HG03060 (cell line): Measurements from ENCODE around the gene NUDT21.

Source experiments
- ATAC-seq: cut with Tn5 transposase; IDR thresholded peaks from one replicate; pipeline ENCODE4 v1.9.1; 2021; ENCODE audit warnings: low read depth, moderate number of reproducible peaks; ENCODE audit not compliant: unreplicated experiment

NUDT21 gene

DNA sequence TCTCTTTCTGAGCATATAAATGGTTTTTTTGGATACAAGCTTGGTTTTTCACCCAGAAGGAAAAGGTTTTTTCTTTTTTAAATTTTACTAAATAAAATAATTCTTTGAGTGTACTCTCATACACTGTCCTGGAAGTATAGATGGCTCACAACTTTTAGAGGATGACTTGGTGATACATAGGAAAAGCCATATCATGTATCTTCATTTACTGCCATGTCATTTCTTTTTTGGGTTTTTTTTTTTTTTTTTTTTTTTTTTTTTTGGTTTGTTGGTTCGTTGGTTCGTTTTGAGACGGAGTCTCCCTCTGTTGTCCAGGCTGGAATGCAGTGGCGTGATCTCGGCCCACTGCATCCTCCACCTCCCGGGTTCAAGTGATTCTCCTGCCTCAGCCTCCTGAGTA, 12.0 kb upstream of the NUDT21 start:
- no peak for ATAC-seq

DNA sequence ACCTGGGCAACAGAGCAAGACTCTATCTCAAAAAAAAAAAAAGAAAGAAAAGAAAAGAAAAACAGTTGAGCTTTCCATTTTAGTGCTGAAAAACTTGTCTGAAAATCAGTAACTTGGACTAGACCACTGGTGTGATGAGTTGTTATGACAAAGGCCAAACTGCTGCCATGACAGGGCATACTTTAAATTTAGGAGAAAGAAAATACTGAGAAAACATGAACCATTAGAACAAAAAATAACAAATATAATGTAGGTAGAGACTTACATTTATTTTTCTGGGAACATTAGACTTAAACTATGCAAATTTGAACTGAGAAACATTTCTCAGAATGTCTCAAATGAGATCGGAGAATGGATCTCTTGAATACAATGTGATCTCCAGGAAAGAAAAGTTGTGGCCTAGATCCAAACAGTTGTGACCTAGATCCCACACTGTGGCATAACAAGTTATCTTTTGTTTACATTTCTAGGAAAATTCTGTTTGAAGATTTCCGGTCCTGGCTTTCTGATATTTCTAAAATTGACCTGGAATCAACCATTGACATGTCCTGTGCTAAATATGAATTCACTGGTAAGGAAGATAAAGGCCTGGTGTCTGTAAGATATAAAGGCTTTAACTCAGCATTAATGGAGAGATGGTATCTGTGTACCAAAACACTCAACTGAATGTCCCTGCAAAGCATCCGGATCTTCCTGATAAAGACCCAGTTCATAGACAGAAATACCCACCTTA, 11.1 kb upstream of the NUDT21 start:
- no peak for ATAC-seq

DNA sequence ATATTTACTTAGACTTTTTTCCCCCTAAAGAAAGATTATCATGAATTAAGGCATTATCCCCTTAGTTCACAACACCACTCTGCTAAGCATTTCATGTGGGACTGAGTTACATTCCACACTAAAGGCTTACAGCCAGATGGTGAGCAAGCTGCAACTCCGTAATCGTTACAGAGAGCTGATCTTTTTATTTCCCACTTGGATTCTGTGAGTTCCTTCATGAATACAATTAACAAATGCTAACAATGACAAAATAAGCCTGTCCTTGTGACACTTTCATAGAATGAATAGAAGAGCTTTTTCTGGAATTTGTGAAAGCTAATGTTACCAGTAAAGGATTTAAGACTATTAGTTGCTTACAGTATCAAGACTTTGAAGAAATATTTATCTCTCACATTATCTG, 9.0 kb upstream of the NUDT21 start:
- no peak for ATAC-seq

DNA sequence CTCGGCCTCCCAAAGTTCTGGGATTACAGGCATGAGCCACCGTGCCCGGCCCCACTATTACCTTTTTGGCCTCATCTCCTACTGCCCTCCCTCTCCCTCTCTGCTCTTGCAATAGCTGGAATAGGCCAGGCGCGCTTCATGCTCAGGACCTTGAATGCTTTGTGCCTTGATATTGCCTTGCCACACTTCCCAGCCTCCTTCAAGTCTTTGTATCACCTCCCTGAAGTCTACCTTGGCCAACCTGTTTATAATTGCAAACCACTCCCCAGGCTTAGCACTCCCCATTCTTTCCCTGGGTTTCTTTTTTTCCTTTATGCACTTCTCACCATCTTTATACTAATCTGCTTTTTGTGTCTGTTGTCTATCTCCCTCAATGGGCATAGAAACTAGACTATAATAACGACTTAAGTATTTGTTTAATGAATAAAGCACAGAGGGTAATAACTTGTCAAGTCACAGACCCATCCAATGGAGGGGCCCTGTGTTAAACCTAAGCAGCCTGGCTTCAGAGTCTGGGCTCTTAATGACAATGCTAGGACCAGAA, 6.9 kb upstream of the NUDT21 start:
- ATAC-seq: no peak

DNA sequence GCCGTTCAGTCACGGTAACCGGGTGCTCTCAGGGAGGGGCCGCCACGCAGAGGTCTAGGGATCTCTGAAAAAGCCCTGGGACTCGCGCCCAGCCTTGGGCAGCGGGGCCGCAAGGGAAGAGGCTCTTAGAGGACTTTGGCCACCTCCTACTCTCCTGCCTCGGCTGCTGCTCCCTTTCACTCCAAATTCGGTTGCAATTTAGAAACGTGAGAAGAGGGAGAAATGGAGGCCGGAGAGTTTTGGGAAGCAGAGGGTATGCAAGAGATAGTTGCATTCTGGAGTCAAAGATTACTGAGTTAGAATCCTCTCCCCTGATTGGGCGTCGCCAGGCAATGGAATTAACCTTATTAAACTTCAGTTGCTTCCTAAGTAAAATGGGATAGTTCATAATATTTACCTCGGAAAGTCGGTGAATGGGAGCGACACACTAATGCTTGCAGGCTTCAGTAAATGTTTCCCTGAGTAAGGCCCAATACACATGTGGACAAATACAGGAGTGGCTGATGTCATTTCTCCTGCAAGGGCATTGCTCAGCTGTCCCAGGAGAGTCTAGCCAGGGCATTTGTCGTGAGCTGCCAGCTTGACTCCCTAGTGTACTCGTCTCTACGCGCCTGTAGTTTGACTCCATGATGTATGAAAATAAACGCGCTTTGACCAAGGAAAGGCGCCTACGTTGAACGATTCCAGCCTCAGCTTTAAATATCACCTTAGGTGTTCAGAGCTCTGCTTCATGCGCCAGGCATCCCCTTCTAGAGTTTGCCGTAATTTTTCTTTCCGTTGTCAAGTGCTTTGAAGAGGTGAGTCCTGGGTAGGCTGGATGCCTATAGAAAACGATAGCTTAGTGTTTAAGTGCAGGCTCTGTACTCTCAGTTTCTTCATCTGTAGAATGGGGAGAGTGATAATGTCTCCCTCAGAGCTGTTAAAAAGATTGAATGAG, 889 bp upstream of the NUDT21 start:
- ATAC-seq: peak; percentile 19

DNA sequence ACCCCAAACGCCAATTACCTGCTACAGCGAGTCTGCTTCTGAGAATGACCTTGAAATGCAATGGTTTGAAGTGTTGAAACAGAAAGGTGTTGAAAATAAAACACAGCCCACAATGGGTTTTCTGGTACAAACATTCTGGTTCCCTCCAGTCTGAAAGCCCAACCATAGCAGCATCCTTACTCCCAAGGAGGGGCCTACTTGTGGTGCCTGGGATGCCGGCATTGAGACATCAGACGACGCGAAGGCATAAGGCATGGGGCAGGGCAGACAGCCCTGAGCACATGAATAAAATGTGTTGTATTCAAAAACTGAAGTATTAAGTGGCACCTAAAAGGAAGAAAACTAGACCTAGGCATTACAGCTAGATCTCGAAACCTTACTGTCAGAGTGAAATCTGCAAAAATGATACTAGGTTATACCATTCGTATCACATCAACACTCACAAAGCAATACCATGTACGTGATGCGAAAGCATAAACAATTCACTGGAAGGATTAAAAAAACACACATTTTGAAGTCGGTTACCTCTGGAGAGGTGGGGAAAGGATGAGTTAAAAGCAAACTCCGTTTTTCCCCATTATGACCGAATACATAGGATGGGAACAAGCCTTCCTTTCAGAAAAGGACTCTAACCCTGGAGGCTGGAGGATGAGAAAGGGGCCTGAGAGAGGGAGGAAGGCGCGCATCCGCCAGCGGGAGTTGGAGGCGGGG, 702 bp downstream of the NUDT21 start:
- no peak for ATAC-seq

DNA sequence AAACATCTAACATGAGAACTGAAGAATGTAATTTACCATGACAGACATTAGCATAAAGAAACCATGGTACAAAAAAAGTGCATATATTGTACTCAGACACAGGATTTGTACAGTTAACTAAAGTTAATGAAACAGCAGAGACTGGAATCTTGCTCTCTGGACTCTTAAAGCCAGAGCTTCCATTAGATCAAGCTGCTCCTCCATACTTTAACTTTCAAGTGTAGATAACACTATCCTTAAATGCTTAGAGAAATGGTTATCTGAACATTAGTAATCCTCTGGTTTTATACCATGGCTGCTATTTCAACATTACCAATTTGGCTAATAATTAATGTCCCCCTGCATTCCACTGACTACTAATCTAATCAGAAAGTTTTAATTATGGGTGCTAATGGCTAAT, 3.1 kb downstream of the NUDT21 start:
- ATAC-seq: no peak

DNA sequence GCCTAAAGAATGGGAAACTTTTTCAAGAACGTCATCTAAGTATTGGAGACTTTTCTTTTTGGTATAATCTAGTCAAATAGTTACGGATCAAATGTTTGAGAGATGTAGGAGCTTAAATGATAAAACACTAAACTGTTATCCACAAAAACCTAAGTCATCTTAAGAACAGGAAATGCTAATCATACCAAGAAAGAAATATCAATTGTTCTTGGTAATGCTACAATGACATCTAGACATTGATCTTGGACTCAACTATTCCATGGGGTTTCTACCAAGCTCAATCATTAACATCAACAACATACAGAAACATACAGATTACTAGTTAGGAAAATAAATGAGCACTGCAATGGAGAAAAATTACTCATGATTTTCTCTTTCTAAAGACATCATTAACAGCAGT, 3.8 kb downstream of the NUDT21 start:
- no peak for ATAC-seq

DNA sequence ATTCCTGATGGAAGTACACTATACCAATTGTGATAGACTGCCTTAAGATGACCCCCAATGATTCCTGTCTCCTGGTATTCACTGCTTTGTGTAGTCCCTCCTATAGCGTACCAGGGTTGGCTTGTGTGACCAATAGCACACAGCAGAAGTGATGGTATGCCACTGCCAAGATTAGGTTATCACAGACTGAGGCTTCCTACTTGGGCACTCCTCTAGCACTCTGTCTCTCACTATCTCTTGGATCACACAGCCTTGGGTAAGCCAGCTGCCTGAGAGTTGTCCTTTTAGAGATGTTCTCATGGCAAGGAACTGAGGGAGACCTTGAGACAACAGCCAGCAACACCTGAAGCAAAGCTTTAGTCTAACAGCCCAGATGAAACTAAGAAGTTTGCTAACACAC, 13.1 kb downstream of the NUDT21 start:
- no peak for ATAC-seq

DNA sequence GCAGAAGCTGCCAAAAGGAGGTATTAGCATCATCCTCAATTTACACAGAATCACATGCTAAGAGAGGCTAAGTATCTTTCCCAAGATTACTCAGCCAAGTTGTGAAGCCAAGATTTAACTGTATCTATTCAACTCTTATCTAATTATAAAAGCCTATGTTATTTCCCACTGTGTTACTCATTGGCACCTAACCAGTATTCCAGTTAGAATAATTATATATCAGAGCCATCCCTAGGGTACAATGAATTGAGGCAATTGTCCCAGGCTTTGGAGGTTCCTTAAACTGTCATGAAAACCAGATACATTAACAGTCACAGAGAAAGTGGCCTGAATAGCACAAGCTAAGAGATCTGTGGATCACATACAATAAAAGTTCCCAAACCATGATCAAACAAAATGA, 14.9 kb downstream of the NUDT21 start:
- ATAC-seq: no peak

DNA sequence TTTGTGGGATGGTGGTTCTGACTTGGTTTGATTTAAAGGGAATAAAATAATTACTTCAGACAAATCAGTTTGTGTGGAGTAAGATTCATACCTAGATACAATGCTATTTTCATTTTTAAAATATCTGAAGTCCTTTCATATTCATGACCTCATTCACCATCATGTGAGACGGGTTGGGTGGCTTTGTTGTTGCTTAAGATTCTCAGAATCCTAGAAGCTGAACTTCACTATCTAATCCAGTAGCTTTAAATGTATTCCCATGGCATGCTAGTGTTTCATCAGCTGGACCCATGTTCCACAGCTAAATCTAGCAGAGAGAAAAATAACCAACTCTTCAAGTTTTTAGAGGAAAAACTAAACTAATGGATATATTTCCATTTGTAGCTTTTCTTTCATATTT, 23.0 kb downstream of the NUDT21 start:
- no peak for ATAC-seq

DNA sequence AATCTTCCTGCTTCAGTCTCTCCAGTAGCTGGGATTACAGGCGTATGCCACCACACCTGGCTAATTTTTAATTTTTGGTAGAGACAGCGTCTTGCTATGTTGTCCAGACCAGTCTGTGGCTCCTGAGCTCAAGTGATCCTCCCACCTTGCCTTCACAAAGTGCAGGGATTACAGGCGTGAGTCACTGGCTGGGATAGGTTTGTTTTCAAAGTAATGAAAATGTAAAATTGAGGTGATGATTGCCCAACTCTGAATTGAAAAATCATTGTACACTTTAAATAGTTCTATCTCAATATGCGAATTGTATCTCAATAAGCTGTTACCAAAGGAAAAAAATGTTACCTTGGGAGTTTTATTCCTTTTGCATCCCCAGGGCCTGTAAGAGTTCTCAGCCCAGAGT, 24.5 kb downstream of the NUDT21 start:
- no peak for ATAC-seq

DNA sequence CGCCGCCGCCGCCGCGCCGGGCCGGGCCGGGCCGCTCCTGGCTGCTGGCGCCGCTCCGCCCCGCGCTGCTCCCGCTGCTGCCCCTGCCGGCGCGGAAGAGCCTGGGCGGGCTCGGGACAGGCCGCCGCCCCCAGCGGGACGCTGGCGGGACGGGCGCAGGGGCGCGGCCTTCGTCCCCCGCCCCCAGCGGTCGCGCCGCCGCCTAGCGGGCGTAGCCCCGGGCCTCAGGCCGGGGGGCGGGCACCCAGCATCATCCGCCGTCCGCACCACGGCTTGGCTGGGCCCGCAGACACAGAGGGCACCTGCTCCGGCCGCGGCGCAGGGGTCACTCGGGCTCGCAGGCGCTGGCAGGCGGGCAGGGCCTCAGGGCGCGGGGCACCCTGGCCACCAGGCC, 25.7 kb downstream of the NUDT21 start, which contains the start of gene AMFR:
AMFR (minus strand) TSS at position 107 of the 394 bp plus-strand sequence. CDS start 218 bp downstream, outside the sequence.
- ATAC-seq: peak; percentile 28

DNA sequence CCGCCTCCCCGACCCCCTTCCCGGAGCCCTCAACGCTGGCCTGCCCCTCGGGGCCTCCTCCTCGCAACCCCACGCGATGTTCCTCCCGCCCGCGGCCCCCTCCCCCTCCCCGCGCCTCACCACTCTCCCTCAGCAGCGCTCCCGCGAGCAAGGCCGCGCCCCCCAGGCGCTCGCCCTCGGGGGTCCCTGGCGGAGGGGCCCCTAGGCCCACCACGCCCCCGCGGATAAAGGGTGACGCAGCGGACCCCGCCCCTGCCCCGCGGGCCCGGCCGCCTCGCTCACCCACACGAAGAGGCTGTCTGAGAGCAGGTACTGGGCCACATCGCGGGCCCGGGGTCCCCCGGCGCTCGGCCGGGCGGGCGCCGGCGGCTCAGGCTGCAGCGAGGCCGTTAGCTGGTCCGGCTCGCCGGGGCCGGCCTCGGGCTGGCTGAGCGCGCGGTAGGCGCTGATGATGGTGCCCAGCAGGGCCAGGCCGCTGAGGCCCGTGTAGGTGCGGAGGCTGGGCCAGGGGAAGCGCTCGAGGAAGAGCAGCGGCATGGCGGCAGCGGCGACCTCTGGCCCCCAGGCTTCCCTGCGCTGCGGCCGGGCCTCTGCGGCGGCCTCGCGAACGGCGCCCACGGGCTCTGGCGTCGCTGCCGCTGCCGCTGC, 26.2 kb downstream of the NUDT21 start:
- no peak for ATAC-seq

DNA sequence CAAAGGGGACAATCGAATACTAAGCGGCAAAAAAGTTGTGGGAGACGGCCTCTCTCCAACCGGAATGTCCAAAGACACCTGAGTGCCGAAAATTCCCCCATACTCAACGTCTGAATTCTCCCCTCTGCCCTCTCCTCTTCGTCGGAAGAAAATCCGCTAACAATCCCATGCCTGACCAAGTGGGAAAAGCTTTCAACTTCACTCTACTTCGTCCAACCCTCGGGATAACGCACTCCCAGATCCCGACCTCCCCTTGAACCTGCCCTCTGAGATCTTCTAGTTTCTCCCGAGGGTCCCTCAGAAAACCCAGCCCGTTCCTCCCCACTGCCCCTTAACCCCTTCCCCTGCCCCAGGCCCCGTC, 26.7 kb downstream of the NUDT21 start:
- ATAC-seq: no peak

DNA sequence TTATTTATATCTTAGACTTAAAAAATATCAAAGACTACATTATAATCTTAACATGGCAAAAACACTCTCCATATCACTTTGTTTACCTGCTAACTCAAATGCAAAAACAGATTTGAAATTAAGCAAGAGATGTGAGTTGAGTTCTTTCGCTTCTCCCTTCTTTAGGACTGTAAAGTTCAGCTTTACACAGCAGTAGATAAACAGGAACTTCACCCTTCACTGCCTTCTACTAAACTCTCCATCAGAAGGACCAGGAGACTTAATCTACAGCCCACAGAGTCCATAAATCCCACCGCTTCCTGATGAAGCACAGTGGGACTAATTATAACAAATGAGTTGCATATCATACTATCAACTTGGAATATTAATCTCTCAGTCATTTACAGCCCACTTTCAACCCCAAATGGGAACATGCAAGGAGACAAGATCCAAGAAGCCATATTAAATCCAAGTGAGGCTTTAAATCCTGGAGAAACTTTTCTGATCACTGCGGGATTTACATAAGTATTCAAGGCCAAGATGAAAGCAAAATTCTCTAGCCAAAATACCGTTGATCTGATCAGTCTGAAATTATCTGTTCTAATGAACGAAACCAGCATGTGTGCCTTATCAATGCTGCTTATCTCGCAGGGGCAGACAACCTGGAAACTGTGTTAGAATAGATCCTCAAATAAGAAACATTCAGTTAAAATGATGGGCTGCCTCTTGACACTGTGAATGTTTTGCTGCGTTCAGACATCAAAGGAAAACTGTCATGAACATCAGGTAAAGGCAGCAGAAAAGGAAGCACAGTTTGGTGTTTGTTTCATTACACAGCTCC, 27.3 kb downstream of the NUDT21 start:
- no peak for ATAC-seq

DNA sequence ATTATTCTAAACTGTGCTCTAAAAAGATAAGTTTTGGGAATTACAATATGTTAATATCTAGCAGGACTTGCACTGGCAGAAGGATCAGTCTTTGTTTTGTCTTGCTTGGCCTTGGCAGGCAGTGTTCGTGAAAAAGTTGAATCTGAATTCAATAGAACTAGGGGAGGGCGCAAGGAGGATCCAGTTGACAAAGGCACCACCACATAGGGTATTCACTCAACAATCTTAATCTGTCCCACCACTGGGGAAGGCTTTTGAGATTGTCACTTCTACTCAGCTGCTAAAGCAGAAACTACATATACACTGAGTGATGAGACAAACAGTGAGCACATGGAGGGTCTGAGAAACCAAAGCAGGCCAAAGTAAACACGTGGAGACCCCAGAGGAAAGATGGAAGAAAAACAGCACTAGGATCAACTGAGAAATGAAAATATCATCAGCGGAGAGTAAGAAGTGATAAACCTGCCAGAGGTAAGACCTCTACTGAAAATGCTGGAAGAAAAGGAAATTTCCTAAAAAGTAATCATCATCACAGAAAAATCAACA, 28.2 kb downstream of the NUDT21 start:
- no peak for ATAC-seq

DNA sequence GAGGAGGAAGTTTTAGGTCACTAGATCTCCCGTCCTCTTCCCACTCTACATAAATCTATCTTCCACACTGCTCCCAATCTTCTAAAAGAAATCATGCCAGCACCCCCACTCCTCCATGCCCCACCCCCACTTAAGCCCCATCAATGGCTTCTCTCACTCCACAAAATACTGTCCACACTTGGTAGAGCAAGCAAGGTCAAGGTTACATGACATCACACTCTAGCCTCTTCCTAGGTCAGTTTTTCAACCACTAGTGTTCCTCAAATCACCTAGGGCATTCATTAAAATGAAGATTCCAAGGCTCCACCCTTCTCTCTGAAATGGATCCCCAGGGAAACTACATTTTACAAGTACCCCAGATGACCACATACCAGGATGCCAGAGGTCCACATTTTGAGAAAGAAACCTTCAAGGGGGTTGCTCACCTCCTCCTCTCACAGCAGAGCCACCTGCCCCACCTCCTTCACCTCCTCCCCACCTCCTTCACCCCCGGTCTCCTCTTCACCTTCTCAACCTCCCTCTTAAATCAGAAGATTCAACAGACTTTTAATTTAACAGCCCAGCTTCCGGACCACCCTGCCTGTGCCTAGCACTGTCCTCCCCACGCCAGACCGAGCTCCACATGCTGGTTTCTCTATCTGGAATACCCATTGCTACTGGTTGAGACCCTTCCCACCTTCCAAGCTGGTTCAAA, 29.0 kb downstream of the NUDT21 start:
- no peak for ATAC-seq

DNA sequence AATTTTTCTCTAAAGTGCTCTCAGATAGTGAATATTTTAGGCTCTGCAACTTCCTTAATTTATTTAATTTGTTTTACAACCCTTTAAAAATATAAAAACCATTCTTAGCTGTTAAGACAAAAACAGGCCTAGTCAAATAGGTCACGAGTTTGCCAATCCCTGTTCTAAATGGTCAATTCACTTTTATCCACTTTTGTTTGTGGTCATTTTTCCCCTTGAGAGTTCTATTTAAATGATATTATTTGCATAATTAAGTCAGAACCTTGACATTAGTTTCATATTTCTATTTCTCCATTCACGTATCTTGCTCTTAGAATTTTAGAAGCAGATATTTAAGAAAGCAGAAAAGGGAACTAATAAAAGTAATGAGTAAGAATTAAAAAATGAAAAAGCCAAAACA, 29.8 kb downstream of the NUDT21 start:
- no peak for ATAC-seq
